HG02798 (cell line): ENCODE measurements around the gene SLC28A1.

ENCODE experiments used
- ATAC-seq: cut with Tn5 transposase; IDR thresholded peaks from one replicate; pipeline ENCODE4 v1.9.1; 2021; ENCODE audit warnings: mild to moderate bottlenecking; ENCODE audit not compliant: unreplicated experiment, poor library complexity

The SLC28A1 gene

GRCh38 chr15:84880822-84881519 is 3.5 kb upstream of the SLC28A1 start:
- ATAC-seq, result no peak

- no peak for ATAC-seq
Observed at GRCh38 chr15:84881520-84881830, 3.0 kb upstream of the SLC28A1 start.

GRCh38 chr15:84883466-84883865 is 996 bp upstream of the SLC28A1 start:
- ATAC-seq, result no peak

GRCh38 chr15:84885801-84886200 is 1.3 kb downstream of the SLC28A1 start:
- no peak for ATAC-seq

GRCh38 chr15:84886211-84886983 is 1.9 kb downstream of the SLC28A1 start:
- no peak for ATAC-seq

- ATAC-seq, result no peak
Observed at GRCh38 chr15:84886984-84887299, 2.5 kb downstream of the SLC28A1 start.

- ATAC-seq, result no peak
Observed at GRCh38 chr15:84887938-84888337, 3.5 kb downstream of the SLC28A1 start.

- ATAC-seq, result no peak
Observed at GRCh38 chr15:84888639-84889038, 4.2 kb downstream of the SLC28A1 start.

GRCh38 chr15:84889313-84889990 is 5.0 kb downstream of the SLC28A1 start:
- ATAC-seq, result no peak

GRCh38 chr15:84889991-84890669 is 5.7 kb downstream of the SLC28A1 start:
- no peak for ATAC-seq

GRCh38 chr15:84890670-84891162 is 6.3 kb downstream of the SLC28A1 start:
- ATAC-seq, result no peak

- no peak for ATAC-seq
Observed at GRCh38 chr15:84891339-84891738, 6.9 kb downstream of the SLC28A1 start.

- ATAC-seq, result no peak
Observed at GRCh38 chr15:84892786-84893307, 8.4 kb downstream of the SLC28A1 start.

- no peak for ATAC-seq
Observed at GRCh38 chr15:84893607-84894006, 9.1 kb downstream of the SLC28A1 start.

- no peak for ATAC-seq
Observed at GRCh38 chr15:84894736-84895425, 10.4 kb downstream of the SLC28A1 start.

GRCh38 chr15:84898761-84899160 is 14.3 kb downstream of the SLC28A1 start:
- no peak for ATAC-seq

- ATAC-seq, result no peak
Observed at GRCh38 chr15:84899750-84900149, 15.3 kb downstream of the SLC28A1 start.

- no peak for ATAC-seq
Observed at GRCh38 chr15:84901540-84901939, 17.1 kb downstream of the SLC28A1 start.

- no peak for ATAC-seq
Observed at GRCh38 chr15:84903751-84904150, 19.3 kb downstream of the SLC28A1 start.

GRCh38 chr15:84904419-84904818 is 20.0 kb downstream of the SLC28A1 start:
- ATAC-seq, result no peak
